Measurements from ENCODE around the gene RGS19.

- TF ChIP-seq TAF1 (IDR thresholded peaks at IDR 0.05; ENCODE audit: low read depth, low read length) (no peak), ZNF274 (IDR thresholded peaks at IDR 0.05; ENCODE audit: borderline replicate concordance, extremely low read depth, low read length) (no peak), EP300 (IDR thresholded peaks at IDR 0.05; ENCODE audit: borderline replicate concordance in 1 of 2, low read depth in 2 of 2, low read length in 2 of 2) (no peak), BACH1 (IDR thresholded peaks at IDR 0.05; ENCODE audit: low read length) (no peak), SP4 (IDR thresholded peaks at IDR 0.05; ENCODE audit: low read length) (no peak), EGR1 (IDR thresholded peaks at IDR 0.05; ENCODE audit: borderline replicate concordance, low read depth, low read length) (no peak), EZH2 (IDR thresholded peaks at IDR 0.05; ENCODE audit: low read depth, low read length, severe bottlenecking) (no peak), FOSL1 (IDR thresholded peaks at IDR 0.05; ENCODE audit: insufficient read depth, low read depth, low read length) (no peak), E2F6 (IDR thresholded peaks at IDR 0.05) (no peak), BRCA1 (IDR thresholded peaks at IDR 0.05; ENCODE audit: low read depth, low read length) (no peak), RFX5 (IDR thresholded peaks at IDR 0.05; ENCODE audit: borderline replicate concordance, low read depth, low read length) (no peak), SP1 (IDR thresholded peaks at IDR 0.05; ENCODE audit: low read depth, low read length) (no peak)
- TF ChIP-seq, protein P1, sequence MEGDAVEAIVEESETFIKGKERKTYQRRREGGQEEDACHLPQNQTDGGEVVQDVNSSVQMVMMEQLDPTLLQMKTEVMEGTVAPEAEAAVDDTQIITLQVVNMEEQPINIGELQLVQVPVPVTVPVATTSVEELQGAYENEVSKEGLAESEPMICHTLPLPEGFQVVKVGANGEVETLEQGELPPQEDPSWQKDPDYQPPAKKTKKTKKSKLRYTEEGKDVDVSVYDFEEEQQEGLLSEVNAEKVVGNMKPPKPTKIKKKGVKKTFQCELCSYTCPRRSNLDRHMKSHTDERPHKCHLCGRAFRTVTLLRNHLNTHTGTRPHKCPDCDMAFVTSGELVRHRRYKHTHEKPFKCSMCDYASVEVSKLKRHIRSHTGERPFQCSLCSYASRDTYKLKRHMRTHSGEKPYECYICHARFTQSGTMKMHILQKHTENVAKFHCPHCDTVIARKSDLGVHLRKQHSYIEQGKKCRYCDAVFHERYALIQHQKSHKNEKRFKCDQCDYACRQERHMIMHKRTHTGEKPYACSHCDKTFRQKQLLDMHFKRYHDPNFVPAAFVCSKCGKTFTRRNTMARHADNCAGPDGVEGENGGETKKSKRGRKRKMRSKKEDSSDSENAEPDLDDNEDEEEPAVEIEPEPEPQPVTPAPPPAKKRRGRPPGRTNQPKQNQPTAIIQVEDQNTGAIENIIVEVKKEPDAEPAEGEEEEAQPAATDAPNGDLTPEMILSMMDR (IDR thresholded peaks at IDR 0.05; ENCODE audit: control extremely low read depth in 1 of 3, insufficient read depth in 1 of 3, low read depth in 1 of 3, low read length in 3 of 3), result no peak
Observed at GRCh38 chr20:64113796-64114355, 34.6 kb upstream of the RGS19 start.
